GF-D8 (cell line): Measurements from ENCODE around the gene LRRC7.

Source experiments
- DNase-seq: peaks from one replicate; lab custom pipeline; 2025; lab: John Stamatoyannopoulos, UW

Gene LRRC7

GRCh38 chr1:69567652-69568420 lies at the start of gene LRRC7:
LRRC7 (plus strand) TSS chr1:69567922; CDS start chr1:69568640, 718 bp downstream.
- no peak for DNase-seq

GRCh38 chr1:69519006-69519405 lies 48.7 kb upstream of the LRRC7 start:
- DNase-seq = no peak

- DNase-seq = no peak
Observed at GRCh38 chr1:69520326-69520725, 47.4 kb upstream of the LRRC7 start.

- no peak for DNase-seq
Observed at GRCh38 chr1:69523032-69523431, 44.7 kb upstream of the LRRC7 start.

- no peak for DNase-seq
Observed at GRCh38 chr1:69523461-69523860, 44.3 kb upstream of the LRRC7 start.

- no peak for DNase-seq
Observed at GRCh38 chr1:69524015-69524414, 43.7 kb upstream of the LRRC7 start.

GRCh38 chr1:69527273-69527672 lies 40.4 kb upstream of the LRRC7 start:
- DNase-seq = no peak

- no peak for DNase-seq
Observed at GRCh38 chr1:69528376-69528775, 39.3 kb upstream of the LRRC7 start.

- no peak for DNase-seq
Observed at GRCh38 chr1:69533343-69533742, 34.4 kb upstream of the LRRC7 start.

GRCh38 chr1:69534829-69535228 lies 32.9 kb upstream of the LRRC7 start:
- no peak for DNase-seq

- no peak for DNase-seq
Observed at GRCh38 chr1:69535490-69535889, 32.2 kb upstream of the LRRC7 start.

GRCh38 chr1:69540052-69540451 lies 27.7 kb upstream of the LRRC7 start:
- DNase-seq = no peak

- no peak for DNase-seq
Observed at GRCh38 chr1:69551476-69552324, 16.0 kb upstream of the LRRC7 start.

GRCh38 chr1:69553726-69554125 lies 14.0 kb upstream of the LRRC7 start:
- DNase-seq = no peak

GRCh38 chr1:69568421-69569174 lies 876 bp downstream of the LRRC7 start:
- DNase-seq = no peak

GRCh38 chr1:69569175-69569541 lies 1.4 kb downstream of the LRRC7 start:
- no peak for DNase-seq

- no peak for DNase-seq
Observed at GRCh38 chr1:69569576-69570328, 2.0 kb downstream of the LRRC7 start.

GRCh38 chr1:69570356-69570755 lies 2.6 kb downstream of the LRRC7 start:
- no peak for DNase-seq

- DNase-seq = no peak
Observed at GRCh38 chr1:69572921-69573320, 5.2 kb downstream of the LRRC7 start.

- no peak for DNase-seq
Observed at GRCh38 chr1:69573911-69574310, 6.2 kb downstream of the LRRC7 start.

GRCh38 chr1:69585666-69586065 lies 17.9 kb downstream of the LRRC7 start:
- no peak for DNase-seq

- no peak for DNase-seq
Observed at GRCh38 chr1:69587391-69587790, 19.7 kb downstream of the LRRC7 start.
